K562 treated with DMSO at 1 percent for 24 hours (cell line): ENCODE results near the gene GRIN2D. TPM values are rescaled to one million over a fixed set of nuclear protein-coding genes. Genes with fewer than 3 reads are reported as not detected.

Experiments
- total RNA-seq: library from RNA; unstranded; fragments of 300-600 nt; gene quantifications from 2 replicates; pipeline ENCODE4 v1.2.3, GENCODE V29; 2022; ENCODE audit warnings: low read depth; ENCODE audit not compliant: insufficient read depth

GRIN2D gene
- total RNA-seq: 29.6 and 31.6 TPM in 2 replicates

GRCh38 chr19:48393559-48394330, at the start of gene GRIN2D:
GRIN2D (plus strand) TSS chr19:48393668; CDS start chr19:48398393, 4,725 bp downstream.

DNA sequence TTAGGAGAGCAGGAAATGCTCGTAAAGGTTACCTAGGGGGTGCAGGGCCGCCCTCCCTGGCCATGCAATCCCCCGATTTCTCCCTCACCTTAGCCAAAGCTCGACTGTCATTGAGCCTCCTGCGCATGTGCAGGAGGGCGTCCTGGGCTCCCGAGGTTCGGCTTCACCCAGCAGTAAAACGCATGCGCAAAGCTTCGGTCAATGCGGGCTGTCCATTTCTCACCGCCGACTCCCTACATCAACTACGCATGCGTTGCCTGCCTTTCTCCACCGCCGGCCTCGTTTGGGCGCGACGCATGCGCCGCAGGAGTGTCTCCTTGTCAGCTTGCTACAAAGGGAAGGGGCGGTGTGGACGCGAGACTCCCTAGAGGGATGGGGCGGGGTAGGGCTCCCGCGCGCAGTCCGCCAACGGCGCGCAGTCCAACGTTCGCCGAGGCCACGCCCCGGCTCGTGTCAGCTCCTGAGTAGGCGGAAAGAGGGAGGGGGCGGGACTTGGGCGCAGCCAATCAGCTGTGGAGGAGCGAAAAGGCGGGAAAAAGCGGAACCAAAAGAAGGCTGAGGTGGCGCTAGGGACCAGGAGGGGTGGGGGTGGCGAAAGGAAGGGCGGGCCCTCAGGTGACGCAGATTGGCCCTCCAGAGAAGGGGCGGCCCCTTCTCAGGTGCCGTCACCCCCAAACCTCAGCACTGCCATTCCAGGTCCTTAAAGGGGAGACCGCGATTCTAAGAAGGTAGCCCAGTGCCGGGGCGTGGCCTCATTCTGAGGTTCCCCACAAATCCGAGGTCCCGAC, 29.5 kb upstream of the GRIN2D start, which contains the start of the genes SYNGR4 and TMEM143:
SYNGR4 (plus strand) TSS at position 558 of the 788 bp plus-strand sequence. CDS start 1,476 bp downstream, outside the sequence.
TMEM143 (minus strand) TSS at position 131 of the 788 bp plus-strand sequence; CDS start at position 111, 20 bp downstream.

DNA sequence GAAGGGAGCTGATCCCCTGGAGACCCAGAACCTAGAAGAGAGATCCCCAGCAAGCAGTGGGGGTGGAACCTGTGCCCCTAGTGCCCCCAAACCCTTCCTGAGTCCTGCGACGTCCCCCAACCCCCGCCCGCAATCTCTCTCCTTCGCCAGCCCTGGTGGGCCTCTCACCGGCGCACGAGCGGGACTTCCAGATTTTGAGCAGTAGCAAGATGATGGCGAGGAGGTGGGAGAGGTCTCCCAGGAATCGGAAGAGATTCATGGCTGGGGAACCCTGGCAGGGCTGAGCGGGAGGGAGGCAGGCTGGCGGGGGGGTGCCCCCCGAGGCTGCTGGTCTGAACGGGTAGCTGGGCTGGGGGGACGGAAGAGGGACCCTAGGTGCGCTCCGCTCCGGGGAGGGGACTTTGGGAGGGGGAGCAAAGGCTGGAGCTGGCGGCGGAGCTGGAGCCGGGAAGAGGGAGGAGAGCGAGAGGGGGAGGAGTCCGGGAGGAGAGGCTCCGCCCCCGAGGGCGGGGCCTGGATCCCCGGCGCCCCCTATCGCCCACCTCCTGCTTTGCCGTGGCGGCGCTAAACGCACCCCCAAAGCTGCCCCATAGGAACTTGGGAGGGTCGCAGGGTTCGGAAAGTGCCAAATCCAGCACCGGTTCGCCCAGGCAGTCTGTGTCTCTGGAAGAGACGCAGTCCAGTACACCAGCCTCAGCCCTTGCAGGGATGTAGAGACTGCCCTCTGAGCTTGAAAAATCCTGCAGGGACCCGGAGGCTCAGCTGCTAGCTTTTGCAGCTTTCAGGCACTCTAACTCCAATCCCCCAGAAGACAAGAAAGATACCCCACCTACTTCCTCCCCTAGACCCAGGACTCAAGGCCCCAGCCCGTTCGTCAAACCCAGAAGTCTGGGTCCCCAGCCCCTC, 2.1 kb upstream of the GRIN2D start, which contains the start of gene KDELR1:
KDELR1 (minus strand) TSS at position 452 of the 906 bp plus-strand sequence; CDS start at position 259, 193 bp downstream.

Other genes starting within 250 kb of the GRIN2D start
- gene LIG1, start 223.3 kb upstream of the GRIN2D start, total RNA-seq: 82.4 and 93.0 TPM in 2 replicates
- 8.7 and 9.3 TPM in 2 replicates for gene ZSWIM9, start 223.0 kb upstream of the GRIN2D start, total RNA-seq
- 14.6 and 20.0 TPM in 2 replicates for gene CARD8, start 137.8 kb upstream of the GRIN2D start, total RNA-seq
- gene ZNF114, start 123.6 kb upstream of the GRIN2D start, total RNA-seq: not detected in 2 replicates
- gene EMP3, start 68.1 kb upstream of the GRIN2D start, total RNA-seq: 288 and 289 TPM in 2 replicates
- gene TMEM143, start 29.7 kb upstream of the GRIN2D start, total RNA-seq: 8.3 and 10.7 TPM in 2 replicates
- gene SYNGR4, start 29.3 kb upstream of the GRIN2D start, total RNA-seq: not detected in 2 replicates
- gene KDELR1, start 2.1 kb upstream of the GRIN2D start, total RNA-seq: 200 and 223 TPM in 2 replicates
- 23.9 and 24.2 TPM in 2 replicates for gene GRWD1, start 52.3 kb downstream of the GRIN2D start, total RNA-seq
- gene KCNJ14, start 61.9 kb downstream of the GRIN2D start, total RNA-seq: 2.5 and 2.7 TPM in 2 replicates
- 76.9 and 80.9 TPM in 2 replicates for gene CYTH2, start 75.7 kb downstream of the GRIN2D start, total RNA-seq
- 12.2 and 15.6 TPM in 2 replicates for gene LMTK3, start 118.2 kb downstream of the GRIN2D start, total RNA-seq
- 1.4 and 2.1 TPM in 2 replicates for gene SULT2B1, start 158.5 kb downstream of the GRIN2D start, total RNA-seq
- not detected in 2 replicates for gene SPACA4, start 213.1 kb downstream of the GRIN2D start, total RNA-seq
- gene FAM83E, start 221.4 kb downstream of the GRIN2D start, total RNA-seq: 0.41 TPM in 1 of 2 replicates, not detected in the other
- gene RPL18, start 225.5 kb downstream of the GRIN2D start, total RNA-seq: 5,284 and 5,688 TPM in 2 replicates
- gene SPHK2, start 225.8 kb downstream of the GRIN2D start, total RNA-seq: 14.6 and 15.0 TPM in 2 replicates
- gene DBP, start 243.7 kb downstream of the GRIN2D start, total RNA-seq: 17.2 and 17.8 TPM in 2 replicates